ENCODE measurements around the gene GRB7.

GRB7 gene

DNA sequence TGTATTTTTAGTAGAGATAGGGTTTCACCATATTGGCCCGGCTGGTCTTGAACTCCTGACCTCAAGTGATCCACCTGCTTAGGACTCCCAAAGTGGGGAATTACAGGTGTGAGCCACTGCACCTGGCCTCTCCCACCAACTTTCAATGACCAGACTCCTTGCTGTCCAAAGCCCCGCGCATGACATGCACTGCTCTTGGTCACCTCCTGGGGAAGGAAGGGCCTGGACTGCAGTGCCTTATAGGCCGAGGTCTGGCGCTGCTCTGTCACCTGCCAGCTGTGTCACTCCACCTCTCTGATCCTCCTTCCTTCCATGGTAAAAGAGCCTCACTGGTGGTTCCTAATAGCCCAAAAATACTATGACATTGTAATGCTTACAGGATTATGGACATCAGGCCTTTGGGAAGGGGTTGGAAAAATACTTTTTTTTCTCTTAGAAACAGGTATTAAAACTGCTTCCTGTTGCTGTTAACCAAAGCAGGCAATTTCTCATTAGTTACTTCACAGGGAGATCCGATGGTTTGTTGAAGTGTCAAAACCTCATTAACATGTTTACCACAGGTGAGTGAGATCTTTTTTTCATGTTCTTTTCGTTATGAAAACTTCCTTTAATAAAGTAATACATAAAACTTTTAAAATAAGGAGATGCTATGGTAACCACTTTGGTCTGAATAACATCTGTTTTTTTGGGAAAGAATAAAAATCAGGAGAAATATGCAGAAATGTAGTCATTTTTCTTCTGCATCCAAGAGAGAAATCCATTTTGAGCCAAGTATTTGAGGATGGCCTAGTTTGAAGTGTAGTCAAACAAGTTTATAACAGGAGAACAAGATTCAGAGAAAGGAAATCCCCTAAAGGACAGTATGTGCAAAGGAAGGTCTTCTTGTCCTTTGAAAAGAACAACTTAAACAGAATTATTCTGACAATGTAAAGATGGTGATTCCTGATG lies 35.5 kb downstream of the GRB7 start:
- TF ChIP-seq, protein P1, sequence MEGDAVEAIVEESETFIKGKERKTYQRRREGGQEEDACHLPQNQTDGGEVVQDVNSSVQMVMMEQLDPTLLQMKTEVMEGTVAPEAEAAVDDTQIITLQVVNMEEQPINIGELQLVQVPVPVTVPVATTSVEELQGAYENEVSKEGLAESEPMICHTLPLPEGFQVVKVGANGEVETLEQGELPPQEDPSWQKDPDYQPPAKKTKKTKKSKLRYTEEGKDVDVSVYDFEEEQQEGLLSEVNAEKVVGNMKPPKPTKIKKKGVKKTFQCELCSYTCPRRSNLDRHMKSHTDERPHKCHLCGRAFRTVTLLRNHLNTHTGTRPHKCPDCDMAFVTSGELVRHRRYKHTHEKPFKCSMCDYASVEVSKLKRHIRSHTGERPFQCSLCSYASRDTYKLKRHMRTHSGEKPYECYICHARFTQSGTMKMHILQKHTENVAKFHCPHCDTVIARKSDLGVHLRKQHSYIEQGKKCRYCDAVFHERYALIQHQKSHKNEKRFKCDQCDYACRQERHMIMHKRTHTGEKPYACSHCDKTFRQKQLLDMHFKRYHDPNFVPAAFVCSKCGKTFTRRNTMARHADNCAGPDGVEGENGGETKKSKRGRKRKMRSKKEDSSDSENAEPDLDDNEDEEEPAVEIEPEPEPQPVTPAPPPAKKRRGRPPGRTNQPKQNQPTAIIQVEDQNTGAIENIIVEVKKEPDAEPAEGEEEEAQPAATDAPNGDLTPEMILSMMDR (conservative IDR thresholded peaks at IDR 0.05; ENCODE audit: low read length) = no peak
- H3K4me3 ChIP-seq (ENCODE audit: low read length) = no peak overlapping the region
- DNase-seq (ENCODE audit: low read depth) = no peak

DNA sequence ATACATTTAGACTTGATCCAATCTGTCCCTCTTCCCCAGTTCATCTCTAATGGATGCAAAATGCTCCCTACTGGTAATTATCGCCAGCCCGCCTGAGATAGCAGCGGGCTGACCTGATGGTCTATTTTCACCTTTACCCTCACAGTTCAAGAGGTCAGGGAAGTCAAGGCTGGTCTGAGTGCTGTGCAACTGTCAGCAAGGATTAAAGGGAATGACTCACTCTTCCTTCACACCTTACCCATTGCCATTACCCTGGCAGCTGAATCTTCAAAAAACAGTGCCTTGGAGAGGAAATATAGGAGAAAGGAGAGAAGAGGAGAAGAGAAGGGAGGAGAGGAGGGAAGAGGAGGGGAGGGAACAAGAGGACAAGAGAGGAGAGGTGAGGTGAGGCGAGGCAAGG lies 36.3 kb downstream of the GRB7 start:
- H3K4me3 ChIP-seq (ENCODE audit: low read length) = no peak overlapping the region
- DNase-seq (ENCODE audit: low read depth) = no peak
- TF ChIP-seq, protein P1 (conservative IDR thresholded peaks at IDR 0.05; ENCODE audit: low read length) = no peak

DNA sequence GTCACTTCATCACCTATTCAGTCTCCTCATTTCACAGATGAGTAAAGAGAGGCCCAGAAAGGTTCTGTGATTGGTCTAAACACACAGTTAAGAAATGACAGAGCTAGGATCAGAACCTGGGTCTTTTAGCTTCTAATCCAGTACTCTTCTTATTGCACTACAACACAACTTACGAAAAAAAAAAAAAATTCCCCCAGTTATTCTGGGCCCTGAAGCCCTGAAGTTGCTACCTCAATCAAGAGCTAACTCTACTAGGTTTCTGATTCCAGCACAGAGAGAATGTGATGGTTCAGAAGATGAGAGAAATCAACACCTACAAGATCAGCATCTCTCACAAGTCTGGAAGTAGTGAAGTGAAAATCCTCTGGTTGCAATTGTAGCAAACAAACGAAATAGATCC lies 37.3 kb downstream of the GRB7 start:
- DNase-seq (ENCODE audit: low read depth) = no peak
- TF ChIP-seq, protein P1 (conservative IDR thresholded peaks at IDR 0.05; ENCODE audit: low read length) = no peak
- H3K4me3 ChIP-seq (ENCODE audit: low read length) = no peak overlapping the region

DNA sequence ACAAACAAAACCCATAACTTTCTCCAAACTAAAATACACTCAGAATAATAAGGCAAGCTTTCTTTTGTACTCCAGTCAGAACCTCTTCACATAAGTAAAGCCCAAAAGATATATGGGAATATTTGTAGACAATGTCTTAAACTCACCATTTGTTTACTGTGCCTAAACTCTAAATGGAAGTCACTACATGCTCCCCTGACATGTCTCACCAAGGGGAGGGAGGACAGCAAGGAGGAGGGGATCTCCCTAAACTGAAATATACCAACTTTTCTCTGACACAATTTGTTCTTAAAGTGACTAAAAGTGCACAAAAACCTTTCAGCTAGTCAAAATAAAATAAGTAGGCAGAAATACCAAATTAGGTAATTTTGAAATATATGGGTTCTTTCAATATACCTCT lies 38.5 kb downstream of the GRB7 start:
- H3K4me3 ChIP-seq (ENCODE audit: low read length) = no peak overlapping the region
- TF ChIP-seq, protein P1 (conservative IDR thresholded peaks at IDR 0.05; ENCODE audit: low read length) = no peak
- no peak for DNase-seq (ENCODE audit: low read depth)

DNA sequence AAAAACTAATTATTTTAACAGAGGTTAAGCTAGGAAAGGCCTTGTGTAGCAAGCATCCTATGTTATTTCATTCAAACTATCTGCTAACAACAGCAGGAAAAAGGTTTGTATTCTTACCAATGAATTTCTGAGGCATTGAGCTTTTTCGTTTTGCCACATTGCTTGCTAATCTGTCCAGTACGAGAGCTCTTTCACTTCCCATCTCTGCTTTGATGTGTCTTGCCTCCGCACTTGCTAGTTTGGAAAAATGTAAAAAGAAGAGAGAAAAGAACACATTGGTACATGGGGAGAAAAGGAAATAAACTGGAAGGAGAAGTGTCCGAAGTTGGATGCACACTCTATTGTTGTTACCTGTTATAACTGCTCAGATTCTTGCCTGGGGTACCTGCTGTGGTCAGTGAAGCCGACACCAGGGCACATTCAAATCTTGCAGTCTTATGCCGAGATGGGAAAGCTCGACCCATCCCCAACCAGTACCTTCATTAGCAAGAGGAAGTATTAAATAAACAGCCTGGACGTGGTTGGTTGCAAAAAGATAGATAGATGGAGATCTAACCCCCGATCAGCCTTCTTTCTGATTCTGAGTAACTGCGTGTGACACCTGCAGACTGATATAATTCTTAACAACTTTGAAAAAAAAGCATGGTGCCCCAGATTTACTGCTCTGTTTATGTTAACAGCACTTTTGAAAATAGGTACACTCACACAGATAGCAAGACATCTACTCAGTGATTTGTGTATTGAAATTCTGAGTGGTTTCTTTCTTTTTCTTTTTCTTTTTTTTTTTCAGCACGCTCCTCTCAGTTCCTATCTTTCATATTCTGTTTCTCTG lies 40.0 kb downstream of the GRB7 start:
- TF ChIP-seq, protein P1 (conservative IDR thresholded peaks at IDR 0.05; ENCODE audit: low read length) = no peak
- DNase-seq (ENCODE audit: low read depth) = no peak
- H3K4me3 ChIP-seq (ENCODE audit: low read length) = no peak overlapping the region

DNA sequence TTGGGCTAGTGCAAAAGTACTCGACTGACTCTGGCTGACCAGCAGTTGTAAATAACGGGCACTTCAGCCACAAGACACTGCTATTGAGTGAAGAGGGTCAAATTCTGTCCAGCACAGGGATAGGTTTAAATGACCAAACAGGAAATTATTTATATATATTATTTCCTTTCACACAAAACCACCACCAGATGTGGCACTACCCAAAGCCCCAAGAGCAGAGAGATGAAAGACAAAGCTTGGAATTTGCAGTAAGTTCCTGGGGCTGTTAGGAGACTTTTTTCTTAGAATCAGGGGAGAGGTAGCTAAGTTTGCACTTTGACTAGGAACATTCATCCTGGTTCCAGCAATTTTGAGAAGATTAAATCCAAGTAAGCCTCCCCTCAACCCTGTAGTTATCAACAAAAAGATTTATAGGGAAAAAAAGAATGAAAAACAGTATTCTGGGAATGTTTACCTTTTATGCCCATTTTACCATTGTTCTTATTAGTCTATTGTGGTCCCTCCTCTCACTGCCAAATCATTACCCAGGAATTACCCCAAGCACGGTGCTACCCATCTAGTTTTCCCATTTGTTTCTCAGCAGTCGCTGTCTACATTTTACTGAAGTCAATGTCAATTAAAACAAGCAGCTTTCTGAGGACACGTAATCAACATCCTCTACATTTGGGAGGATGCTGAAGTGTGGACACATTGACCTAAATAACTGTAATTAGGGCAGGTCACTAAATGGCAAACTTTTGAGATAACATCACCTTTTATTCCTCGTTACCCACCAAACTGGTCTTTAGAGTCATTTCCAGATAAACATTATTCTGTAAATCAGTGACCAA lies 43.5 kb downstream of the GRB7 start:
- no peak overlapping the region for H3K4me3 ChIP-seq (ENCODE audit: low read length)
- TF ChIP-seq, protein P1 (conservative IDR thresholded peaks at IDR 0.05; ENCODE audit: low read length) = no peak
- no peak for DNase-seq (ENCODE audit: low read depth)
